ENCODE data around the gene UBE2G2.
A peak's percentile ranks its signal among the peaks of the same experiment; 100 is the strongest.
"Not testable (repeated sequence)": the region's sequence is repeated elsewhere in the genome, so short reads cannot be mapped to it uniquely, and the experiment has no call there.

UBE2G2 gene

DNA sequence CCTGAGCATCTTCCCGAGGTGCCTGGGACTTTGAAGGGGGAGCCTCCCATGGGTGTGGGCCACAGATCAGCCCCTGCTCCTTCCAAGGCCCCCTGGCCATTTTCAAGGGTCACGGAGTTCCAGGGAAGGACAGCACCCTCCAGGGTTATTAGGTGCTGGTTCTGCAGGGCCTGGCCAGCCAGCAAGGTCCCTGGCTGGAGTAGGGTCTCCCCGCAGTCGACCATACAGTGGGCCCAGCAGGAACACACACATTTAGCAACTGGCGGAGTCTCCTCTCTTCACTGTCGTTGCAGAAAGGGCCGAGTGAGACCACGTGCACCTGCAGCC lies 34.0 kb upstream of the UBE2G2 start:
- no peak for DNase-seq

DNA sequence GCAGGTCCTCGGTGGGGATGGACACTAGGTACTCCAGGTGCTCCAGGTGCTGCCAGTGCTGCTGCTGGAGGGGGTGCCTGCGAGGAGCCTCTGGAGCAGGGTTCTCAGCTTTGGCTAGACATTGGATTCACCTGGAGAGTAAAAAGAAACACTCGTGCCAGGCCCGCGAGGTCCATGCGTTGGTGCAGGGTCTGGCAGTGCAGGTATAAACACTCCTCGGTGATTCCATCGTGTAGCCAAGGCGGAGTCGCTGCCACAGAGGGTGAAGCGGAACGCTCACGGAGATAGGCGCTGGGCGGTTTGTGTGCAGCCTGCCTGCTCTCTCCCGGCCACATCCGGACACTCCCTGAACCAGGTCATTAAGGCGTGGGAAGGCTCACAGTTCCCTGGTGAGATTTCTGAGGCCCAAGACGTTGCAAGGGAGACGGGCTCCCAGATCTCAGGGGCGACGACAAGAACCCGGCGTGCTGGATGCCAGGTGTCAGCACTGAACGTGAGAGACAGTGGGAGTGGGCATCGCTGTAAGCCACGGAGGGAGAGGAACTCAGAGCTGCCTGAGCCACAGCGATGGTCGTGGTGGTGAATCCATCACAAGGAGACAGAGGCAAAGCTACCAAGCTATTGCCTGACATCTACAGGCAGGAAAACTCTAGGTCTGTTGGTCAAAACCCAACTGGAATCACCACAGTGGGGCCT lies 33.5 kb upstream of the UBE2G2 start:
- DNase-seq, result no peak

DNA sequence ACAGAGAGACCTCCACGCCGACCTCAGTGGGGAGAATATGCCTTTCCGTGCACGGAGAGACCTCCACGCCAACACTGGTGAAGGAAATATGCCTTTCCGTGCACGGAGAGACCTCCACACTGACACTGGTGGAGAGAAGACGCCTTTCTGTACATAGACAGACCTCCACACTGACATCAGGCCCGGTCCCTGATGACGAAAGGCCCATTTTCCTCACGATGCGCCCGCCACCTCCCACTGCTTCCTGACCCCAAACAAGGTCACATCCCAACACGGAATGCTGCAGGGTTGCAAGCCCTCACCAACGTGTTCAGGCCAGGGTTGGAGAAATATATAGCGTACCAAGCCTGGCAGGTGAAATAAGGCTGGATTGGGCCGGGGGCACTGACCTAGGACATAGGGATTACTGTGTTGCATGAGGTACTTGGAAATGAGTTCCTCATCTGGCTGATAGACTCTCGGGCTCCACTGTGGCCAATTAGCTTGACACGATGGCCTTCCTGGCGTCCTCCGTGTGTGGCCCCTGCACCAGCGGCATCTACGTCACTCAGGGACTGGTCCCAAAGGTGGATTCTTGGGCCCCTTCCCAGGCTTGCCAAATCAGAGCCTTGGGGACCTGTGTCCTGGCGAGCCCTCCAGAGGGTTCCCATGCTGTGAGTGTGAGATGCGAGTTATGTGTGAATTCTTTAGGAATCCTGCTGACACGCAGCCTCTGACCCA lies 32.8 kb upstream of the UBE2G2 start:
- DNase-seq, result no peak

DNA sequence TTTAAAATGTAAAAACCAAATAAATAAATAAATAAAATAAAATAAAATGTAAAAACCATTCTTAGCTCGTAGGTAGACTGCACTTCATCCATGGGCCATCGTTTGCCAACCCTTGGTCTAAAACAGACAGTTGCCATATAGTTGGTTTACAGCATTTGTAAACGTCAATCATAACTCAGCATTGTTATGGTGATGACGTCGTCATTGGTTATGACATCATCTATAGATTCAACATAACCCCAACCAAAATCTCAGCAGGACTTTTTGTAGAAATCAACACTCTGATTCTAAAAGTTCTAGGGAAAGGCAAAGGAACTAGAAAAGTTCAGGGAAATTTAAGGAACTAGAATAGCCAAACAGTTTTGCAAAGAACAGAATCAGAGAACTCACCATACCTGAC lies 32.0 kb upstream of the UBE2G2 start:
- DNase-seq, result no peak

DNA sequence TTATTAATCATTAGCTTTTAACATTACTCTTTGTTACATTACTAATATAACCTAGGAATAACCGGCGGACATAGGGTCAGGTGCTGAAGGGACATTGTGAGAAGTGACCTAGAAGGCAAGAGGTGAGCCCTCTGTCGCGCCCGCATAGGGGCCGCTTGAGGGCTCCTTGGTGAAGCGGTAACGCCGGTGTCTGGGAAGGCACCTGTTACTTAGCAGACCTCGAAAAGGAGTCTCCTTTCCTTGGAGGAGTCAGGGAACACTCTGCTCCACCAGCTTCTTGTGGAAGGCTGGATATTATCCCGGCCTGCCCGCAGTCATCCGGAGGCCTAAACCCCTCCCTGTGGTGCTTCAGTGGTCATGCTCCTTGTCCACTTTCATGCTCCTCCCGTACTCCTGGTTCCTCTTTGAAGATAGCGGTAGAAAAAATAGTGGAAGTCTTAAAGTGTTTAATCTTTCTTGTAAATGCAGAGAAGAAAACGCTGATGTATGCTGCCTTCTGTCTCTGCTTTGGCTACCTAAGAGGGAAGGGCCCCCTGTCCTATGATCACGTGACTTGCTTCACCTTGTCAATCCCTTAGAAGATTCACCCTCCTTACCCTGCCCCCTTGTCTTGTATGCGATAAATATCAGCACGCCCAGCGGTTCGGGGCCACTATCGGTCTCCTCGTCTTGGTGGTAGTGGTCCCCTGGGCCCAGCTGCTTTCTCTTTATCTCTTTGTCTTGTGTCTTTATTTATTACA lies 31.1 kb upstream of the UBE2G2 start:
- DNase-seq, result not testable (repeated sequence)

DNA sequence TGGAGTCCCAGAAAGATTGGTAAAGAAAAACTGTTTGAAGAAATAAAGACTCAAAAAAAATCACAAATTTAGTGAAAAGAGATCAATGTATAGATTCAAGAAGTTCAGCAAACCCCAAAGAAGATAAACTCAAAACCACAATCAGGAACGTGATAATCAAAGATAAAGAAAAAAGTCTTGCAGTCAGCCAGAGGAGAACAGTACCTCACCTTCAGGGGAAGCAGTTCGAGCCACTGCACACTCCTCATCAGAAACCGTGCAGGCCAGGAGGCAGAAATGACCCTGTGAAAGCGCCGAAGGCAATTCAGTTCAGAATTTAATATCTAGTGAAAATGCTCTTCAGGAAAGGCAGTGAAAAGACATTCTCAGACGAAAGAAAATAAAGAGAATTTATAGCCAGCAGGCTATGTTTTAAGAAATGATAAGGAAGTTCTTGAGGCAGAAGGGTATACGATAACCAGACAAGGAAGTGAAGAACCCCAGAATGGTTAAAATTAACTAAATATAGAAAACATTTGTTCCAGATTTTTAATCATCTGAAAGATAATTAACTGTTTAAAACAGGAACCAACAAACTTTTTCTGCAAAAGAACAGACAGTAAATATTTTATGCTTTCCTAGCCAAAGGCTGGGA lies 29.7 kb upstream of the UBE2G2 start:
- DNase-seq, result no peak

DNA sequence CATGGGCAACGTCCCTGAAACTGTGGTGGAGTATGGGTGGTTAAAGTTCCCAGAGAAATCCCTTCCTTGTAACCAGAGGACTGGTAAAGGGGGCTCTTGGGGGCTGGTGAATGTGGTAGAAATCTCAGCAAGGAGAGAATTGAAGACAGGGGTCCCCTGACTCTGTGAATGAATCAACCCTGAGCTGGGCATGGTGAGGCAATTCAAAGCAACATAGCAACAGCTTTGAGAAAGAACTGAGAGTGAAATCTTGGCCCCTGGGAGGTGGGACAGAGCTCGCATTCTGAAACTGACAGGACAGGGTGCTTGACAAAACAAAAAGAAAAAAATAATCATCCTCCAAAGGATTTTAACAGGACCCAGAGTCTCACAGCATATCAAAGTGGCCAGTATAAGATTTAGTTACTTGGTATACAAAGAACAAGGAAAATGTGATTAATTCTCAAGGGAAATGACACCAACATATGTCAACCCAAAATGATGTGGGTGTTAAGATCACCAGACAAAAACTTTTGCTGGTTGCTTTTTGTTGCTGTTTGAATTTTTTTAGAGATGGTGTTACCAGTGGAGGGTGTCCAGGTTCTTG lies 28.0 kb upstream of the UBE2G2 start:
- DNase-seq, result no peak

DNA sequence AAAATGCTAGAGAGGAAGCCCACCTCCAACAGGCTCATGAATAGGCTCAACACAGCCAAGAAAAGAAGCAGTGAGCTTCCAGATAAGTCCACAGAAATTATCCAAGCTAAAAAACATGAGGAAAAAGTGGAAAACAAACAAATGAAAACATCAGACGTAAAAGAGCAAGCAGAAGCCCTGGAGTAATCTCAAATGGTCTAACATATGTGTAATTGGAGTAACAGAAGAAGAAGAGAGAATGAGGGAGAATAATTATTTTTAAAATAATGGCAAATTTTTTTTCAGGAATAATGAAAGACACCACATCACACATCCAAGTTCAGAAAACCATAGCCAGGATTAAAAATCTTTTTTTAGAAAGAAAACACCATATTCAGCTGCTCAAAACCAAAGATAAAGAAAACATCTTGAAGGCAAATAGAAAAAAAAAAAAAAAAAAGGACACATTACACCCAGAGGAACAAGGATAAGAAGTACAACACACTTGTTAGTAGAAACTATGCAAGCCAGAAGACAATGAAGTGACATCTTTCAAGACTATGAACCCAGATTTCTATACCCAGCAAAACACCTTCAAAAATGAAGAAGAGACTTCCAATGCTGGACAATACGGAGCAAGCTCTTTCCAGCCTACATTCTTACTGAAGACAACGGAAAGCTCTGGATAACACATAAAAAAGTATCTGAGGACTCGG lies 26.9 kb upstream of the UBE2G2 start:
- no peak for DNase-seq

DNA sequence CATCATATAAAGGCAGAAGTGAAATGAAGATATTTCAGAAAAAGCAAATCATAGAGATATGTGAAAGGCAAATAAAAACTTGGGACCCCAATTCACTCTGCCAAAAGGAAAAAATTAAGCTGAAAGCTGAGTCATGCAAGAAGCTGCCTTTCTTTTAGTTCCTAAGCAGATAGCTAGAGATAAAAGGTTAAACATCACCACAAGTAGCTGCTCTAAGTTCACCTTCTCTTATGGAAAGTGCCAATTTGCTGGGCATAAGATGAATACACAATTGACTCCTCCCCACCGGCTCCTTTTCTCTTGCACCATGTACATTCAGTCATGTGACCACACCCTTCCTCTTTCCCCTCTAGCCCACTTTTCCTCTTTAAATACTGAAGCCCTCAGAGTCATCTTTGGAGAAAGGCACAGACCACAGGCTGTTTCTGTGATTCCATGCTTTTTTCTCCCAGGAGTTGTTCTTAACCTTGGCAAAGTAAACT lies 21.6 kb upstream of the UBE2G2 start:
- DNase-seq, result no peak

DNA sequence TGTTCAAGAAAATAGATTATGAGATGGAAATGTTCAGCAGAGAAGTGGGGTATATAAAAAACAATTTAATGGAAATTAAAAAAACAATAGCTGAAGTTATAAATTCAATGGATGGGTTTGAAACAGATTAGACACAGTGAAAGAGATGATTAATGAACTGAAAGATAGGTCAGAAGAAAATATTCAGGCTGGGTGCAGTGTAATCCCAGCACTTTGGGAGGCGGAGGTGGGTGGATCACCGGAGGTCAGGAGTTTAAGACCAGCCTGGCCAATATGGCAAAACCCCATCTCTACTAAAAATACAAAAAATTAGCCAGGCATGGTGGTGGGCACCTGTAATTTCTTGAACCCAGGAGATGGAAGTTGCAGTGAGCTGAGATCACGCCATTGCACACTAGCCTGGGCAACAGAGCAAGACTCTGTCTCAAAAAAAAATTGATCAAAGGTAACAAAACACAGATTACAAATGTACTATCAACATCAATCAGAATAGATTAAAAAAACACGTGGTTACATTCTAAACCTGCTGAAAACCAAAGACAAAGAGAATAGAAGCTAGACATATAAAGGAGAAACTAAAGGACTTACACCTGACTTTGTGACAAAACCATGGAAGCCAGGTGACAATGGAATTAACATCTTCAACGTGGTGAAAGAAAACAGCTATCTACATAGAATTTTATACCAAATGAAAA lies 21.0 kb upstream of the UBE2G2 start:
- no peak for DNase-seq

DNA sequence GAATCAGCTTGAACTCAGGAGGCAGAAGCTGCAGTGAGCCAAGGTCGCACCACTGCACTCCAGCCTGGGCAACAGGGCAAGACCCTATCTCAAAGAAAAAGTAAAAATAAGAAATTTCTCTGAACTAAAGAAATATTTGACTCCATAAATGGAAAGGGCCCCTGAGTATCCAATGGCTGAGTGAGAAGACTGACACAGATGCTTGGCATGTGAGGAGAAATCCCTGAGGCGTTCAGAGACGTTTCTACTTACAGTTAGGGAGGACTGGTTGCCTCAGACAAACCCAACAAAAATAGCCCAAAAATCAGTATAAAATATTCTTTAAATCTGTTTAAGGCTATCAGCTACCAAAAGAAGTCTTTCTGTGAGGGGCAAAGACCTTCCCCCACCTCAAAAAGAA lies 19.2 kb upstream of the UBE2G2 start:
- DNase-seq, result no peak

DNA sequence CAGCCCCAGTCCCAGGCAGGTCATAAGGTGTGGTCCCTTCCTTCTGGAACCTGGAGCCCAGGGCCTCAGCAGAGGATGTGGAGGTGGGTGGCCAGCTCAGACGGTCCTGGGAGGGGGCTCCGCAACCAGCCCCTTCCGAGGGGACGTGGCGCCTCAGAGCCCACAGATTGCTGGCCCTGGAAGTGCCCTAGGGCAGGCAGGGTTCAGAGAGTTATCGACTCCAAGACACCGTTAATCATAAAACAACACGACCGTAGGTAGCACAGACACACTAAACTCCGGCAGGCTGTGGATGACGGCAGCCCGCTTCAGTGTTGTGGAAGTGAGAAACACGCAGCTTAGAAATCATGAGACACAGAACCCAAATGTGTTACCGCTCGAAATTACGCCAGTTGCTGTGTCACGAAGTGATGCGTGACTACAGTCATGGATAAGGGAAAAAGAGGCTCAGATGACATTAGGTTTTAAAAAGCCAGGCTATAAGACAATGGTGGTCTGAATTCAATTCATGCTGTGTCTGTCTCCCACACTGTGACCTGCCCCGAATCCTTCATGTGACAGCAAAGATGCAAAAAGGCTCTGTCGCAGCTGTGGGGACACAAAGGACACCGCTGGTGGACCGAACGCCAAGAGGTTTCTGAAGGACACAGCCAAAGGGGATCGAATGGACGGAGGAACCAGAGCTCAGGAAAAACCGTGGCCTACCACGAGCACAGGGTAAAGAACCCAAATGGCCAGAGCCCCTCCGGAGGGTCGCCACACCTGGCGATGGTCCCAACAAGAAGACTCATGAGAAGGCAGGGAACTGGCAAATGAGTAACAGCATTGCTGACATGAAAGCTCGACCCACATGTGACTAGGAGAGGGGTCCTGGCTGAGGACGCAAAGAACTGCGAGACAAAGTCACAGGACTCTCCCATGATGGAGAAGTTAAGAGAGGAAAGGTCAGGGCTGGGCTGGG lies 17.9 kb upstream of the UBE2G2 start:
- no peak for DNase-seq

DNA sequence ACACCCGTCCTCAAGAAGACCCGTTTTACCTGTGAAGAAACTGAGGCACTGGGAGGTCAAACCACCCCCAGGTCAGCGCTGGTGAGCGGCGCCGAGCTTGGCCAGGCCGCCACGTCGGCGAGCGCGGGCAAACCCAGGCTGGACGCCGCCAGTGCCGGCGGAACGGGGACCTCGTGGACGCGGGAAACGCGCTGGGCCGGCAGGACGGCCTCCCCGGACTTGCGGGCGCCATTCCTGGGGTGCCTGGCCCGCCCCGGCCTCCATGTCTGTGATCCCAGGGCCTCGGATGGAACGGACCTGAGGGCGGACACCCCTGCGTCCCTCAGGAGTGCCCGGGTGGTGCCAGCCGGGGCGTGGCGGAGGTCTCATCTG lies 17.0 kb upstream of the UBE2G2 start:
- no peak for DNase-seq

DNA sequence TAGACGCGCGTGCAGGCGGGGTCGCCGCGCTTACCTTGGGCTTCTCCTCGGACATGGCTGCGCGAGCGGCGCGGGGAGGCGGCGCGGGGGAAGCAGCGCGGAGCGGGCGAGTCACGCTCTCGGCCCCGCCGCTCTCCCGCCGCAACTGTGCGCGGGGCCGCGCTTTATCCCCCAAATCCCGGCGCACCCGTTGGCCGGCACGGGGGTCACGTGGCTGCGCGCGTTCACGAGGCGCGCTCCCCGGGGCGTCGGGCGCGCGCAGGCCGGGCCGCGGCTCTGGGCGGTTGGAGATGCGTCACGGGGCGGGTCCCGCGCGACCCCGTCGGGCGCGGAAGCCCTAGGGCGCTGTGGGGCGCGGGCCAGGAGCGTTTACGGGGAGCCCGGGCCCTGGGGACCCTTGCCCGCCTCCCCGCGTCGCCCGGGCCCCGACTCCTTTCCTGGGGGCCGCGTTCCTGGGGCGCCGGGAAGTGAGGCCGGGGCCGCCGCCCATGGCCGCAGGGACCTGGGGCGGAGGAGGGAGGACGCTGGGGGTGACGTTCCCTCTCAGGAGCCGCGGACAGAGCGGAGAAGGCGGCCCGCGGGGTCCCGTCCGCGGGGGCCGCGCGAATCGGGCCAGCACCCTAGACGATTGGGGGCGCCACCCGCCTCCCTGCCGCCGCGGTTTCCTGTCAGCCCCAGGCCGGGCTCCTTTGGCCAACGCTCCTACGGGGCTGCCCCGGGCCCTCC lies 16.5 kb upstream of the UBE2G2 start, which contains the start of gene SUMO3:
Gene SUMO3 (minus strand): TSS at position 149 of the 726 bp plus-strand sequence. CDS start 94 bp downstream, at position 55.
- peak; percentile 42 for DNase-seq

DNA sequence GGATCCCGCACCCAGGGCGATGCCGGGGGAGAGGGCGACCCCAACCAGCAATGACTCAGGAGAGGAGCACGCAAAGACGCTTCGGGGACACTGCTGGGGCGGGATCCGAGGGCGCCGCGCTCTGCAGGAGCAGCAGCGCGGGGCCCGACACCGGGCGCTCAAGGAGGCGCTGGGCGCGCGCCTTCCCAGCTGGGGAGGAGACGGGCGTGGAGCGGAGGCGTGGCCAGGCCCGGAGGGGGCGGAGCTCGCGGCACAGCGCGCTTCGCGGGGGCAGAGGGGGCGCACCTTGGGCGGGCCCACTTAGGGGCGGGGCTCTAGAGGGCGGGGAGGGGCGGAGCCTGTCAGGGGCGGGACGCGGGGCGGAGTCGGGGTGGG lies 15.9 kb upstream of the UBE2G2 start:
- DNase-seq, result peak; percentile 35

DNA sequence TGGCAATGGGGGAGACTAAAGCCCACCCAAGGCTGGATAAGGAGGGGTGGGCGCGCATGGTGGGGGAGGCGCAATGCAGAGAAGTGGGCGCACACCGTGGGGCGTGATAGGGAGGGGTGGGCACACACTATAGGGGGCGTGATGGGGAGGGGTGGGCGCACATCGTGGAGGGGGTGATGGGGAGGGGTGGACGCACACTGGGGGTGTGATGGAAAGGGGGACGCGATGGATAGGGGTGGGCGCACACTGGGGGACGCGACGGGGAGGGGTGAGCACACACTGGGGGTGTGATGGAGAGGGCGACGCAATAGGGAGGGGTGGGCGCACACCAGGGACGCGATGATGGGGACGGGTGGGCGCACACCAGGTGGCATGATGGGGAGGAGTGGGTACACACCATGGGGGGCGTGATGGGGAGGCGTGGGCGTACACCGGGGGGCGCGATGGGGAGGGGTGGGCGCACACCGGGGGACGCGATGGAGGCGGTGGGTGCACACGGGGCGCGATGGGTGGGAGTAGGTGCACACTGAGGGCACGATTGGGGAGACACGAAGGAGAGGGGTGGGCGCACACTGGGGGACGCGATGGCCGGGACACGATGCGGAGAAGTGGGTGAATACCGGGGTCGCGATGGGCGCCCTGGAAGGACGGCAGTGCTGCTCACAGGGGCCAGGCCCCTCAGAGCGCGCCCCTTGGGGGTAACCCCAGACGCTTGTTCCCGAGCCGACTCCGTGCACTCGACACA lies 15.3 kb upstream of the UBE2G2 start:
- no peak for DNase-seq

DNA sequence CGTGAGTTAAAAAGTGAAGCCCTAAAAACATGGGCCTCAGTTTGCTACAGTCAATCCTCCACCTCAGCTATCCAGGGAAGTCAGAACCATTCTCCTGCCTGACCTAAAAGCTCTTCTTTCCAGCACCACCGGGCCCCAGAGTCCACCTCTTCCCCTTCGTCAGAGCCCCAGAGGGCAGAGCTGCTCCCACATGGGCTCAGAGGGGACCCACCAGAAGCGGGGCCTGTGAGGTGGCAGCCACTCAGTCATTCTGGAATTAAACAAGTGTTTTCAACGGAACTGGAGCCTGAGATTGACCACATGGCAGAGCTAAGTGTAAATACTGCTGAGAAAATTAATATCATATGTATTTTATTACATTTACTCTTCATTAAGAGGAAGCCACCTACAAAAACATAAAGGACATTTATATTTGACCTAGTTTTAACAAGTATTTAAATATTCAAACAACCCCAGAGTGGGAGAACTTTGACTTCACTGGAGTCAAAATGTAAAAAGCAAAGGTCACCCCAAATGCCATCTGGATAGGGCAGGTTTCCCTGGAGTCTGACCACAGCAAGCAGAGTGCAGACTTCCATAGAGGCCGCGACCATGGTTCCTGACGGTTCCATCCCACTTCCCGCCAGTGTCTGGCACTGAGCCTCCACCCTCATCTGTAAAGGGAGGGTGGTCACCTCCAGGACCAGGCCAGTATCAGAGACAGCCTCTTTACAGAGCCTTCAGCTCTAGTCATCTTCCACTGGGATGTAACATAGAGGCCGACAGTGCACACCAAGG lies 14.4 kb upstream of the UBE2G2 start:
- no peak for DNase-seq

DNA sequence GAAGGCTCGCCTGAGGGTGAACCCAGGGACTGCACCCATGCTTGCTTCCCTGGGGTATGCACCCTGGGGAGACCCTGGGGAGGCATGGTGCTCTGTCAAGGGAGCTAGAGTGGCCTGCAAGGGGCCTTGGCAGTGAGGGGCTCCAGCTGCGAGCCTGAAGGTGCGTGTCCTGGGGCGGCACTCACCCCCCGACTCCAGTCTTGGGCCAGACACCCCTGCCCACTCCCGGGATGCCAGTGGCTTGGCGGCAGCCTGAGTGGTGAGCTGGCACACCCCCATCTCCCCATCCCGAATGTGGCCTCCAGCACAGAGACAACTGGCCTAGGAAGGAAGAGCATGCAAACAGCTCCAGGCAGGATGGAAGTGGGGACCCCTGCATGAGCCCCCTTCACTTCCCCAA lies 13.6 kb upstream of the UBE2G2 start:
- DNase-seq, result no peak
